Stimulated activated CD8-positive, alpha-beta memory T cell treated with anti-CD3 and anti-CD28 coated beads, Interleukin-12 subunit alpha, Interleukin-12 subunit beta, amount 100 ng/mL, for 1 hour (primary cell): Measurements from ENCODE around the gene HAS3.
"Not testable (repeated sequence)": the region's sequence is repeated elsewhere in the genome, so short reads cannot be mapped to it uniquely, and the experiment has no call there.

ENCODE experiments used
- DNase-seq: peaks from one replicate; pipeline ENCODE4 v3.0.0-alpha.2; 2020; ENCODE audit warnings: low read depth

HAS3 gene

GRCh38 chr16:69116256-69116875 is 10.9 kb downstream of the HAS3 start:
- no peak for DNase-seq

- no peak for DNase-seq
Measured at GRCh38 chr16:69116906-69117305, 11.5 kb downstream of the HAS3 start.

GRCh38 chr16:69118468-69118867 is 13.0 kb downstream of the HAS3 start:
- DNase-seq, result no peak

- no peak for DNase-seq
Measured at GRCh38 chr16:69118994-69119393, 13.5 kb downstream of the HAS3 start.

GRCh38 chr16:69119536-69119935 is 14.1 kb downstream of the HAS3 start:
- DNase-seq, result no peak

- no peak for DNase-seq
Measured at GRCh38 chr16:69120096-69120664, 14.7 kb downstream of the HAS3 start.

- DNase-seq, result peak; percentile 55
Measured at GRCh38 chr16:69123910-69124309, 18.5 kb downstream of the HAS3 start.

GRCh38 chr16:69124406-69124805 is 19.0 kb downstream of the HAS3 start:
- not testable (repeated sequence) for DNase-seq

GRCh38 chr16:69124961-69125360 is 19.5 kb downstream of the HAS3 start:
- not testable (repeated sequence) for DNase-seq

GRCh38 chr16:69126221-69126620 is 20.8 kb downstream of the HAS3 start:
- DNase-seq, result no peak

- not testable (repeated sequence) for DNase-seq
Measured at GRCh38 chr16:69126801-69127200, 21.3 kb downstream of the HAS3 start.

- DNase-seq, result no peak
Measured at GRCh38 chr16:69127966-69128510, 22.6 kb downstream of the HAS3 start.

GRCh38 chr16:69130461-69130860 is 25.0 kb downstream of the HAS3 start:
- no peak for DNase-seq

GRCh38 chr16:69131167-69131838 is 25.9 kb downstream of the HAS3 start:
- no peak for DNase-seq

- DNase-seq, result peak; percentile 50
Measured at GRCh38 chr16:69131839-69132423, 26.5 kb downstream of the HAS3 start.

- peak; percentile 75 for DNase-seq
Measured at GRCh38 chr16:69132424-69133252, 27.2 kb downstream of the HAS3 start, which contains the start of the genes CHTF8 and UTP4. Gene CHTF8 (minus strand): TSS chr16:69132588. CDS start chr16:69121458, 11,130 bp downstream. Gene UTP4 (plus strand): TSS chr16:69132649. CDS start chr16:69133460, 811 bp downstream.

- no peak for DNase-seq
Measured at GRCh38 chr16:69133373-69133954, 28.0 kb downstream of the HAS3 start.

GRCh38 chr16:69138608-69139007 is 33.2 kb downstream of the HAS3 start:
- no peak for DNase-seq

GRCh38 chr16:69139464-69139863 is 34.0 kb downstream of the HAS3 start:
- not testable (repeated sequence) for DNase-seq

GRCh38 chr16:69141014-69141413 is 35.6 kb downstream of the HAS3 start:
- no peak for DNase-seq

GRCh38 chr16:69141936-69142335 is 36.5 kb downstream of the HAS3 start:
- no peak for DNase-seq
